Prostate gland (tissue), 2 donors: Measurements from ENCODE around the gene MCC. TPM values are rescaled to one million over a fixed set of nuclear protein-coding genes. Genes with fewer than 3 reads are reported as not detected.

Experiments
- DNase-seq: peaks from one replicate; pipeline ENCODE4 v3.0.0-alpha.2; 2019; ENCODE audit warnings: low spot score
- H3K27ac ChIP-seq, 2 donors: fragments of 200-600 bp; sonication (generic); 2 replicates each; pipeline ENCODE4 v1.5.1; 2017 to 2019
- H3K27me3 ChIP-seq: fragments of 200-600 bp; sonication (generic); replicated peaks from 2 replicates; pipeline ENCODE4 v1.5.1; 2019; ENCODE audit not compliant: insufficient read depth
- H3K36me3 ChIP-seq, 2 donors: fragments of 200-600 bp; sonication (generic); 1 replicate in 1 of 2; 2 replicates in 1 of 2; pipeline versions ENCODE4 v1.5.1 to v1.8.1; 2017 to 2019
- H3K4me1 ChIP-seq: fragments of 200-600 bp; sonication (generic); replicated peaks from 2 replicates; pipeline ENCODE4 v1.5.1; 2019
- H3K4me3 ChIP-seq, 2 donors: fragments of 200-600 bp; sonication (generic); 2 replicates each; pipeline ENCODE4 v1.5.1; 2017 to 2019
- H3K9me3 ChIP-seq: fragments of 200-600 bp; sonication (generic); 2 replicates; pipeline ENCODE4 v1.5.1; 2017
- POLR2A ChIP-seq: fragments of 450-650 bp; IDR thresholded peaks from one replicate; pipeline ENCODE4 v1.6.1; 2016; ENCODE audit warnings: antibody characterized with exemption, mild to moderate bottlenecking
- POLR2AphosphoS5 ChIP-seq: sonication (generic); formaldehyde crosslinking; IDR thresholded peaks from one replicate; pipeline ENCODE4 v1.6.1; 2017; ENCODE audit warnings: antibody characterized with exemption
- WGBS: methylation state at CpG from one replicate; pipeline ENCODE4 v1.1.5; 2018; 5-methylcytosine and 5-hydroxymethylcytosine counted together
- intact Hi-C: fragments of 100-400 bp; cut with DNase I; formaldehyde crosslinking; loops from one replicate; pipeline ENCODE4 v1.14.2; 2022
- total RNA-seq, 2 donors: library from RNA; depleted of rRNA; stranded (reverse); fragments of >200 nt; gene quantifications; one replicate each; pipeline ENCODE4 v1.1.0, GENCODE V29; 2016
- TF ChIP-seq, protein P1 (sequence below), 4 experiments: fragments of 200-600 bp in 2 of 4; fragments of 450-650 bp in 2 of 4; sonication (generic) in 2 of 4; IDR thresholded peaks; 1 replicate in 3 of 4; 2 replicates in 1 of 4; pipeline ENCODE4 v1.5.1; 2016 to 2019; ENCODE audit warnings: antibody characterized with exemption in 4 of 4, mild to moderate bottlenecking in 2 of 4, moderate library complexity in 2 of 4

MCC gene
- total RNA-seq, 2 donors from 2014 or later = 41.5 to 54.1 TPM

DNA sequence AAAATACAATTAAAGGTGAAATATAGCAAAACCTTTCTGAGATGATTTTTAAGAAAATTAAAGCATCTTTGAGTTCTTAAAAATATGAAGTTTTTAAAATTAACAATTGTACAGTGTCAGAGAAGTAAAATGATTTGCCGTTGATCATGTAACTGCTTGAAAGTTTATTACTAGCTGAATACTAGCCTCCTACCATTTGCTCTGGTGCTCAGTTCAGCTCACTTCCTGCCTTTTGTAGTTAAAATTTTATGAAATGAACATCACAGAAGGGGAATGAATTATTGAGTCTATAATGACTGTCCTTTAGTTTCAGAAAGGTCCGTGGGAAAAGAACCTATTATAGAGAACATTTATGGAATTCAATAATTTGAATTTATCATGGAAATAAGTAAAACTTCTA, 34.9 kb upstream of the MCC start:
- H3K9me3 ChIP-seq = no peaks in the 10 kb centered on the region
- no peak for DNase-seq
- H3K4me3 ChIP-seq = no peak overlapping the region
- H3K27me3 ChIP-seq = no peaks in the 10 kb centered on the region
- no peaks in the 10 kb centered on the region for H3K4me1 ChIP-seq
- no peak overlapping the region for H3K27ac ChIP-seq
- WGBS = 77% methylated on average over 2 of the region's 2 CpGs
- intact Hi-C loops = no loop called here
- TF ChIP-seq POLR2AphosphoS5 (no peak), POLR2A (no peak)
- TF ChIP-seq, protein P1, sequence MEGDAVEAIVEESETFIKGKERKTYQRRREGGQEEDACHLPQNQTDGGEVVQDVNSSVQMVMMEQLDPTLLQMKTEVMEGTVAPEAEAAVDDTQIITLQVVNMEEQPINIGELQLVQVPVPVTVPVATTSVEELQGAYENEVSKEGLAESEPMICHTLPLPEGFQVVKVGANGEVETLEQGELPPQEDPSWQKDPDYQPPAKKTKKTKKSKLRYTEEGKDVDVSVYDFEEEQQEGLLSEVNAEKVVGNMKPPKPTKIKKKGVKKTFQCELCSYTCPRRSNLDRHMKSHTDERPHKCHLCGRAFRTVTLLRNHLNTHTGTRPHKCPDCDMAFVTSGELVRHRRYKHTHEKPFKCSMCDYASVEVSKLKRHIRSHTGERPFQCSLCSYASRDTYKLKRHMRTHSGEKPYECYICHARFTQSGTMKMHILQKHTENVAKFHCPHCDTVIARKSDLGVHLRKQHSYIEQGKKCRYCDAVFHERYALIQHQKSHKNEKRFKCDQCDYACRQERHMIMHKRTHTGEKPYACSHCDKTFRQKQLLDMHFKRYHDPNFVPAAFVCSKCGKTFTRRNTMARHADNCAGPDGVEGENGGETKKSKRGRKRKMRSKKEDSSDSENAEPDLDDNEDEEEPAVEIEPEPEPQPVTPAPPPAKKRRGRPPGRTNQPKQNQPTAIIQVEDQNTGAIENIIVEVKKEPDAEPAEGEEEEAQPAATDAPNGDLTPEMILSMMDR (IDR thresholded peaks at IDR 0.05) = no peak
- no peaks in the 10 kb centered on the region for H3K36me3 ChIP-seq

DNA sequence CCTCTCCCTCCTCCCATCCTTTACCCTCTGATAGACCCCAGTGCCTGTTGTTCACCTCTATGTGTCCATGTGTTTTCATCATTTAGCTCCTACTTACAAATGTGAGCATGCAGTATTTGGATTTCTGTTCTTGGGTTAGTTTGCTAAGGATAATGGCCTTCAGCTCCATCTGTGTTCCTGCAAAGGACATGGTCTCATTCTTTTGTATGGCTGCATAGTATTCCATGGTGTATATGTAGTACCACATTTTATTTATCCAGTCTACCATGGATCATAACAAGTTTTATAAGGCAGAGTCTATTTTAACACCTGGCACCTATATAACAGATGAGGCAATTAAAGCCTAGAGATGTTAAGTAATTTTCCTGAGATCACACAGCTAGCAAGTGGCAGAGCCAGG, 32.6 kb upstream of the MCC start:
- H3K27me3 ChIP-seq = no peaks in the 10 kb centered on the region
- no peak overlapping the region for H3K27ac ChIP-seq
- H3K4me1 ChIP-seq = no peaks in the 10 kb centered on the region
- no peak overlapping the region for H3K4me3 ChIP-seq
- no peaks in the 10 kb centered on the region for H3K36me3 ChIP-seq
- TF ChIP-seq POLR2A = no peak
- no peak for TF ChIP-seq POLR2AphosphoS5
- TF ChIP-seq, protein P1 (IDR thresholded peaks at IDR 0.05) = no peak
- intact Hi-C loops = no loop called here
- no peak for DNase-seq
- H3K9me3 ChIP-seq = no peaks in the 10 kb centered on the region

DNA sequence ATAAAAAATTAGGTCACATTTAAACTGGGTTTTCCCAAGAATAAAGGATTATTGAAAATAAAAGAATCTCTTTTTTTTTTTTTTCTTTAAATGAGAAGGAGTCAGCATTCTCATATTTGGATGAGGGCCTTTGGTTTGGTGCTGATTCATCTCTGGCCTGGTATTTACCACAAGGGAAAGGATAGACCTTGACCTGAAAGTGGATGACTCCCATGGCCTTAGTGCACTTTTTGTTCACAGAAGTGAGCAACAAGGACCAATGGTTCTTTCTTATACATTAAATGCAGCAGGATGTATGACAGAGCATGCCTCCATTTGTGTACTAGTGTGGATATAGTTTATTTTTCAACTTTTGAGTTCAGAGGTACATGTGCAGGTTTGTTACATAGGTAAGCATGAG, 32.2 kb upstream of the MCC start:
- H3K9me3 ChIP-seq = no peaks in the 10 kb centered on the region
- no peak overlapping the region for H3K4me3 ChIP-seq
- no peak for TF ChIP-seq POLR2AphosphoS5
- no peak for TF ChIP-seq POLR2A
- TF ChIP-seq, protein P1 (IDR thresholded peaks at IDR 0.05) = no peak
- no peaks in the 10 kb centered on the region for H3K36me3 ChIP-seq
- no peak for DNase-seq
- no peak overlapping the region for H3K27ac ChIP-seq
- no peaks in the 10 kb centered on the region for H3K27me3 ChIP-seq
- intact Hi-C loops = no loop called here
- H3K4me1 ChIP-seq = no peaks in the 10 kb centered on the region

DNA sequence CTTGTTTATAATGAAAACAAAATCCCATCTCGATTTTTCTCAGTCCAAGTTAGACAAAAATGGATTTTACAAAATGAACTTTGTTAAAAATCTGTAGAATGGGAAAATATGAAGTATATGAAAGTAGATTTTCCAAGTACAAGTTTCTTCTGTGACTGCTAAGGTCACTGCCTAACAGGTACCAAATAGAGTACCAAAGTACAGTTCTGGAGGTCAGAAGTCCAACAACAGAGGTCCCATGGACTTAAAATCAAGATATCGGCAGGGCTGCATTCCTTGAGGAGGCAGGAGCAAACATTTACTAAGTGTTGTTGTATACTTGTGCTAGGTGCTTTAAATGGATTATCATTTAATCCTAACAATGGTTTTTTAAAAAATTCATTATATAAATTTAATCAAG, 31.2 kb upstream of the MCC start:
- no peak overlapping the region for H3K4me3 ChIP-seq
- intact Hi-C loops = no loop called here
- H3K36me3 ChIP-seq = no peaks in the 10 kb centered on the region
- no peaks in the 10 kb centered on the region for H3K27me3 ChIP-seq
- no peaks in the 10 kb centered on the region for H3K4me1 ChIP-seq
- TF ChIP-seq, protein P1 (IDR thresholded peaks at IDR 0.05) = no peak
- no peak for TF ChIP-seq POLR2A
- no peaks in the 10 kb centered on the region for H3K9me3 ChIP-seq
- DNase-seq = no peak
- 80% methylated on average over 2 of the region's 2 CpGs for WGBS
- no peak overlapping the region for H3K27ac ChIP-seq

DNA sequence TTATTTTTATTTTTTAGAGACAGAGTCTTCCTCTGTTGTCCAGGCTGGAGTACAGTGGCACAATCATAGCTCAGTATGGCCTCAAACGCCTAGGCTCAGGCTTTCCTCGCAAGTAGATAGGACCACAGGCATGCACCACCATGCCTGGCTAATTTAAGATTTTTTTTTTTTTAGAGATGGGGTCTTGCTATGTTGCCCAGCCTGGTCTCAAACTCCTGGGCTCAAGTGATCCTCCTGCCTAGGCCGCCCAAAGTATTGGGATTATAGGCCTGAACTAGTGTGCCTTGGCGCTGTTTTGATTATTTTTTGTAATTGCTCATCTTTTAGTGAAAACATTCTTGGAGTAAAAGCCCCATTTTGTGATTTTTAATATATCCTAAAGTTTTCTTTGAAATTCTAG, 30.6 kb upstream of the MCC start:
- intact Hi-C loops = no loop called here
- no peak overlapping the region for H3K4me3 ChIP-seq
- WGBS = 95% methylated on average over 4 of the region's 4 CpGs

More for the DNA sequence above, 30.6 kb upstream of the MCC start:
- DNase-seq = no peak
- no peaks in the 10 kb centered on the region for H3K36me3 ChIP-seq
- H3K27ac ChIP-seq = no peak overlapping the region
- no peaks in the 10 kb centered on the region for H3K27me3 ChIP-seq
- H3K9me3 ChIP-seq = no peaks in the 10 kb centered on the region
- TF ChIP-seq POLR2A (no peak), POLR2AphosphoS5 (no peak)
- TF ChIP-seq, protein P1 (IDR thresholded peaks at IDR 0.05) = no peak
- H3K4me1 ChIP-seq = no peaks in the 10 kb centered on the region
